PC-9 (cell line): ENCODE data around the gene AKT1S1.

ENCODE experiments used
- EZH2 ChIP-seq: fragments of 200-600 bp; sonication (generic); IDR thresholded peaks from 2 replicates; pipeline ENCODE4 v1.8.0; 2017; ENCODE audit warnings: antibody characterized with exemption, low read depth
- TF ChIP-seq, protein P1 (sequence below): fragments of 200-600 bp; sonication (generic); conservative IDR thresholded peaks from 2 replicates; pipeline ENCODE4 v1.6.1; 2017; ENCODE audit warnings: mixed run types, antibody characterized with exemption, mild to moderate bottlenecking, moderate library complexity

DNA sequence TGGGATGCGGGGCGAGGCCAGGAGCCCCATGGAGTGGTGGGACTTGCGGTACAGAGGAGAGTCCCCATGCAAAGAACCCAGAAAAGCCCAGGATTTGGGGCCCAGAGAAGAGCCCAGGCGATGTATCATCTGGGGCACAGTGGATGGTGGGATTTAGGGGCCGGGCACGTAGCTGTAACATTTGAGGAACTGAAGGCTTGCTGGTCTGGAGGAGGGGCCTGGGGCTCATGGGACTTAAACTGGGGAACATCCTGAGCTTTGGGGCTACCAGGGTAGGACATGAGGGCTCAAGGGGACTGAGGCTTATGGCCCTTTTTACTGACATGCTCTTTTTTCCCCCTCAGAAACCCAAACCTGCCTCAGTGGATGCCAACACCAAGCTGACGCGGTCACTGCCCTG, 45.6 kb downstream of the AKT1S1 start:
- TF ChIP-seq, protein P1, sequence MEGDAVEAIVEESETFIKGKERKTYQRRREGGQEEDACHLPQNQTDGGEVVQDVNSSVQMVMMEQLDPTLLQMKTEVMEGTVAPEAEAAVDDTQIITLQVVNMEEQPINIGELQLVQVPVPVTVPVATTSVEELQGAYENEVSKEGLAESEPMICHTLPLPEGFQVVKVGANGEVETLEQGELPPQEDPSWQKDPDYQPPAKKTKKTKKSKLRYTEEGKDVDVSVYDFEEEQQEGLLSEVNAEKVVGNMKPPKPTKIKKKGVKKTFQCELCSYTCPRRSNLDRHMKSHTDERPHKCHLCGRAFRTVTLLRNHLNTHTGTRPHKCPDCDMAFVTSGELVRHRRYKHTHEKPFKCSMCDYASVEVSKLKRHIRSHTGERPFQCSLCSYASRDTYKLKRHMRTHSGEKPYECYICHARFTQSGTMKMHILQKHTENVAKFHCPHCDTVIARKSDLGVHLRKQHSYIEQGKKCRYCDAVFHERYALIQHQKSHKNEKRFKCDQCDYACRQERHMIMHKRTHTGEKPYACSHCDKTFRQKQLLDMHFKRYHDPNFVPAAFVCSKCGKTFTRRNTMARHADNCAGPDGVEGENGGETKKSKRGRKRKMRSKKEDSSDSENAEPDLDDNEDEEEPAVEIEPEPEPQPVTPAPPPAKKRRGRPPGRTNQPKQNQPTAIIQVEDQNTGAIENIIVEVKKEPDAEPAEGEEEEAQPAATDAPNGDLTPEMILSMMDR: no peak
- TF ChIP-seq EZH2: no peak
